Loucy (cell line): ENCODE results near the gene FUS.

Experiments used
- H2AFZ ChIP-seq: fragments of 200-600 bp; sonication (generic); 2 replicates; pipeline ENCODE4 v1.6.0; 2016; ENCODE audit warnings: antibody characterized with exemption, mild to moderate bottlenecking, low read length, moderate library complexity
- H3F3A ChIP-seq: fragments of 200-600 bp; 2 replicates; pipeline ENCODE4 v1.6.0; 2016; ENCODE audit warnings: antibody characterized with exemption, low read depth, mild to moderate bottlenecking
- H3K27me3 ChIP-seq: fragments of 200-600 bp; sonication (generic); 2 replicates; pipeline ENCODE4 v1.6.1; 2014; ENCODE audit warnings: low read length, mild to moderate bottlenecking; ENCODE audit not compliant: insufficient read depth, poor library complexity, severe bottlenecking
- H3K36me3 ChIP-seq: fragments of 200-600 bp; sonication (generic); 2 replicates; pipeline ENCODE4 v1.6.1; 2016; ENCODE audit warnings: low read length; ENCODE audit not compliant: insufficient read depth
- H3K4me1 ChIP-seq: fragments of 200-600 bp; sonication (generic); 2 replicates; pipeline ENCODE4 v1.5.1; 2014; ENCODE audit warnings: low read length, mild to moderate bottlenecking; ENCODE audit not compliant: insufficient read depth, poor library complexity, severe bottlenecking
- H3K4me2 ChIP-seq: fragments of 200-600 bp; sonication (generic); 2 replicates; pipeline ENCODE4 v1.6.0; 2014; ENCODE audit warnings: antibody characterized with exemption, low read length, low read depth, mild to moderate bottlenecking; ENCODE audit not compliant: poor library complexity, severe bottlenecking
- H3K4me3 ChIP-seq: fragments of 200-600 bp; sonication (generic); 2 replicates; pipeline ENCODE4 v1.5.1; 2014; ENCODE audit warnings: low read length, mild to moderate bottlenecking, mixed read lengths; ENCODE audit not compliant: poor library complexity, severe bottlenecking
- H3K79me2 ChIP-seq: fragments of 200-600 bp; sonication (generic); 2 replicates; pipeline ENCODE4 v1.6.1; 2014; ENCODE audit warnings: low read length; ENCODE audit not compliant: insufficient read depth
- H3K9ac ChIP-seq: fragments of 200-600 bp; sonication (generic); 2 replicates; pipeline ENCODE4 v1.6.0; 2014; ENCODE audit warnings: mild to moderate bottlenecking, low read depth, low read length, moderate library complexity; ENCODE audit not compliant: poor library complexity, severe bottlenecking
- H3K9me2 ChIP-seq: fragments of 200-600 bp; sonication (generic); replicated peaks from 2 replicates; pipeline ENCODE4 v1.6.1; 2016; ENCODE audit warnings: low read depth, low read length, mixed read lengths
- H3K9me3 ChIP-seq: fragments of 200-600 bp; sonication (generic); 2 replicates; pipeline ENCODE4 v1.6.1; 2014; ENCODE audit warnings: mild to moderate bottlenecking, antibody characterized with exemption, low read length, low read depth; ENCODE audit not compliant: insufficient read depth
- H4K20me1 ChIP-seq: fragments of 200-600 bp; sonication (generic); 2 replicates; pipeline ENCODE4 v1.6.0; 2014; ENCODE audit warnings: antibody characterized with exemption, low read length, mild to moderate bottlenecking; ENCODE audit not compliant: insufficient read depth, poor library complexity, severe bottlenecking
- EZH2phosphoT487 ChIP-seq: fragments of 200-600 bp; IDR thresholded peaks from 2 replicates; pipeline ENCODE4 v1.6.1; 2018; ENCODE audit warnings: antibody characterized with exemption, mild to moderate bottlenecking, moderate library complexity, borderline replicate concordance
- TF ChIP-seq, protein P1 (sequence below): fragments of 200-600 bp; sonication (generic); conservative IDR thresholded peaks from 2 replicates; pipeline ENCODE4 v1.5.1; 2014; ENCODE audit warnings: mild to moderate bottlenecking, antibody characterized with exemption, low read length

FUS gene

DNA sequence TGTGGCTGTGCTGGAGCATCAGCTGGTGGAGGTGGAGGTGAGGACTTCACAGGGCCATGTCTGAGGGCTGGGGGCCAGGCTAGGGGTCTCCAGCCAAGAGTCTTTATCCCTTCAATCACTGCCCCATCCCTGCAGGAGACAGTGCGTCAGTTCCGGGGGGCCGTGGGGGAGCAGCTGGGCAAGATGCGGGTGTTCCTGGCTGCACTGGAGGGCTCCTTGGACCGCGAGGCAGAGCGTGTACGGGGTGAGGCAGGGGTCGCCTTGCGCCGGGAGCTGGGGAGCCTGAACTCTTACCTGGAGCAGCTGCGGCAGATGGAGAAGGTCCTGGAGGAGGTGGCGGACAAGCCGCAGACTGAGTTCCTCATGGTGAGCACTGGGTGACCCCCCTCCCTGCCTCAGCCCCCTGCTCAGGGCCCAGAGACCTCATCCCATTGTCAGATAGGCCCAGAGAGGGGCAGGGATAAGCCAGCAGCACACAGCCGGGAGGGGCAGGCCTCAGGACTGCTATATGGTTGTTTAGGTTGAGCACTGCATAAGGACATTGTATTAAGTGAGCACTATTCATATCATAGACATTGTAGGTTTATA, 39.3 kb downstream of the FUS start:
- no peak overlapping the region for H3K4me2 ChIP-seq
- no peaks in the 10 kb centered on the region for H3K36me3 ChIP-seq
- H3K4me3 ChIP-seq: no peak overlapping the region
- no peaks in the 10 kb centered on the region for H3K27me3 ChIP-seq
- H2AFZ ChIP-seq: no peak overlapping the region
- H3K9me3 ChIP-seq: no peaks in the 10 kb centered on the region
- no peak overlapping the region for H3K9ac ChIP-seq
- H3K79me2 ChIP-seq: no peaks in the 10 kb centered on the region
- H3K4me1 ChIP-seq: no peaks in the 10 kb centered on the region
- H3F3A ChIP-seq: no peaks in the 10 kb centered on the region
- no peak for TF ChIP-seq EZH2phosphoT487
- TF ChIP-seq, protein P1, sequence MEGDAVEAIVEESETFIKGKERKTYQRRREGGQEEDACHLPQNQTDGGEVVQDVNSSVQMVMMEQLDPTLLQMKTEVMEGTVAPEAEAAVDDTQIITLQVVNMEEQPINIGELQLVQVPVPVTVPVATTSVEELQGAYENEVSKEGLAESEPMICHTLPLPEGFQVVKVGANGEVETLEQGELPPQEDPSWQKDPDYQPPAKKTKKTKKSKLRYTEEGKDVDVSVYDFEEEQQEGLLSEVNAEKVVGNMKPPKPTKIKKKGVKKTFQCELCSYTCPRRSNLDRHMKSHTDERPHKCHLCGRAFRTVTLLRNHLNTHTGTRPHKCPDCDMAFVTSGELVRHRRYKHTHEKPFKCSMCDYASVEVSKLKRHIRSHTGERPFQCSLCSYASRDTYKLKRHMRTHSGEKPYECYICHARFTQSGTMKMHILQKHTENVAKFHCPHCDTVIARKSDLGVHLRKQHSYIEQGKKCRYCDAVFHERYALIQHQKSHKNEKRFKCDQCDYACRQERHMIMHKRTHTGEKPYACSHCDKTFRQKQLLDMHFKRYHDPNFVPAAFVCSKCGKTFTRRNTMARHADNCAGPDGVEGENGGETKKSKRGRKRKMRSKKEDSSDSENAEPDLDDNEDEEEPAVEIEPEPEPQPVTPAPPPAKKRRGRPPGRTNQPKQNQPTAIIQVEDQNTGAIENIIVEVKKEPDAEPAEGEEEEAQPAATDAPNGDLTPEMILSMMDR: no peak
- no peaks in the 10 kb centered on the region for H4K20me1 ChIP-seq
- H3K9me2 ChIP-seq: no peaks in the 10 kb centered on the region

DNA sequence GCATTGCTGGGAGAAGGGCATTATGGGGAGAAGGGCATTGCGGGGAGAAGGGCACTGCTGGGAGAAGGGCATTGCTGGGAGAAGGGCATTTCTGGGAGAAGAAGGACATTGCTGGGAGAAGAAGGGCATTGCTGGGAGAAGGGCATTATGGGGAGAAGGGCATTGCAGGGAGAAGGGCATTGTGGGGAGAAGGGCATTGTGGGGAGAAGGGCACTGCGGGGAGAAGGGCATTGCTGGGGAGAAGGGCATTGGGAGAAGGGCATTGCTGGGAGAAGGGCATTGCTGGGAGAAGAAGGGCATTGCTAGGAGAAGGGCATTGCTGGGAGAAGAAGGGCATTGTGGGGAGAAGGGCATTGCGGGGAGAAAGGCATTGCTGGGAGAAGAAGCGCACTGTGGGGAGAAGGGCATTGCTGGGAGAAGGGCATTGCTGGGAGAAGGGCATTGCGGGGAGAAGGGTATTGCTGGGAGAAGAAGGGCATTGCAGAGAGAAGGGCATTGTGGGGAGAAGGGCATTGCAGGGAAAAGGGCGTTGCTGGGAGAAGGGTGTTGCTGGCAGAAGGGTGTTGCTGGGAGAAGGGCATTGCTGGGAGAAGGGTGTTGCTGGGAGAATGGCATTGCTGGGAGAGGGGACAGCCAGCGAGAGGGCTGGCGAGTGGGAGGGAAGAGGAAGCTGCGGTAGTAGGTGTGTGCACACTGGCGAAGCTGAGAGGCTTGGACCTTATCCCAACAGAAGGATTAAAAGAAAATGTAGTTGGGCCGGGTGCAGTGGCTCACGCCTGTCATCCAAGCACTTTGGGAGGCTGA, 41.6 kb downstream of the FUS start:
- H3F3A ChIP-seq: no peaks in the 10 kb centered on the region
- H3K27me3 ChIP-seq: no peaks in the 10 kb centered on the region
- no peak overlapping the region for H3K9ac ChIP-seq
- no peak overlapping the region for H2AFZ ChIP-seq
- no peak overlapping the region for H3K4me2 ChIP-seq
- no peaks in the 10 kb centered on the region for H3K79me2 ChIP-seq
- H3K9me2 ChIP-seq: no peaks in the 10 kb centered on the region
- TF ChIP-seq EZH2phosphoT487: no peak
- TF ChIP-seq, protein P1: no peak
- no peaks in the 10 kb centered on the region for H4K20me1 ChIP-seq
- H3K36me3 ChIP-seq: no peaks in the 10 kb centered on the region
- H3K4me1 ChIP-seq: no peaks in the 10 kb centered on the region
- no peak overlapping the region for H3K4me3 ChIP-seq
- no peaks in the 10 kb centered on the region for H3K9me3 ChIP-seq

DNA sequence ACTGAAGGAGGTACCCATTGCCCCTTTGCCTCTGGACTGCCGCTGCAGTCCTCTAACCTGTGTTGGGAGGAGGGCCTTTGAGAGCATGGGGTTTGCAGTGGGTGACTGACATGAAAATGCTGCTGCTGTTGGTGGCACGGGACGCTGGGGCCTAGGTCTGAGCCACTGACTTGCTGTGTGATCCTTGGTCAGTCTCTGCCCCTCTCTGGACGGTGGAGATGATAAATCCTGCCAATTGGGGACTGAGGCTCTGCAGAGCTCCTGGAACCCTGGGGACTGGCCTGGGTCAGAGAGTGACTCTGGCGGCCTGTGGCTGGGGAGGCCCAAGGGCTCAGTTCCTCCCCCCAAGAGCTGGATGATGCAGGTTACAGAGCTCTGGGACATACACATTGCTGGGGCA, 43.1 kb downstream of the FUS start:
- Histone ChIP-seq H3K36me3 (no peaks in the 10 kb centered on the region), H2AFZ (no peak overlapping the region), H3K9me3 (no peaks in the 10 kb centered on the region), H4K20me1 (no peaks in the 10 kb centered on the region), H3K79me2 (no peaks in the 10 kb centered on the region), H3K9ac (no peak overlapping the region), H3F3A (no peaks in the 10 kb centered on the region), H3K4me3 (no peak overlapping the region), H3K4me2 (no peak overlapping the region), H3K27me3 (no peaks in the 10 kb centered on the region), H3K9me2 (no peaks in the 10 kb centered on the region), H3K4me1 (no peaks in the 10 kb centered on the region)
- TF ChIP-seq, protein P1: no peak
- no peak for TF ChIP-seq EZH2phosphoT487
